Liver (tissue), 9 donors: Measurements from ENCODE around the gene USP16. TPM values are rescaled to one million over a fixed set of nuclear protein-coding genes. Genes with fewer than 3 reads are reported as not detected.

Source experiments
- DNase-seq: peaks from one replicate; pipeline ENCODE4 v3.0.0-alpha.2; 2017; ENCODE audit warnings: low spot score
- H3K27ac ChIP-seq, 2 donors: one replicate each; pipeline ENCODE4 v1.7.0; 2013; ENCODE audit warnings: inconsistent platforms in 2 of 2, low read length in 2 of 2, control low read depth in 1 of 2, low read depth in 1 of 2, mild to moderate bottlenecking in 1 of 2
- H3K27me3 ChIP-seq, 4 donors: one replicate each; pipeline versions ENCODE4 v1.6.1 to v1.7.0; 2013; ENCODE audit warnings: low read length in 3 of 4, inconsistent platforms in 1 of 4, mild to moderate bottlenecking in 1 of 4, moderate library complexity in 1 of 4; ENCODE audit not compliant: control insufficient read depth in 4 of 4, insufficient read depth in 4 of 4
- H3K36me3 ChIP-seq, 4 donors: one replicate each; pipeline versions ENCODE4 v1.6.1 to v1.7.0; 2013; ENCODE audit warnings: low read length in 3 of 4, mild to moderate bottlenecking in 3 of 4, low read depth in 1 of 4, moderate library complexity in 1 of 4; ENCODE audit not compliant: control insufficient read depth in 4 of 4, insufficient read depth in 3 of 4
- H3K4me1 ChIP-seq, 4 donors: one replicate each; pipeline versions ENCODE4 v1.6.1 to v1.7.0; 2013; ENCODE audit warnings: low read length in 3 of 4, mild to moderate bottlenecking in 3 of 4, moderate library complexity in 1 of 4; ENCODE audit not compliant: control insufficient read depth in 4 of 4, insufficient read depth in 4 of 4
- H3K4me3 ChIP-seq, 3 donors: one replicate each; pipeline versions ENCODE4 v1.6.1 to v1.7.0; 2013; ENCODE audit warnings: low read length in 3 of 3, control low read depth in 1 of 3, low read depth in 1 of 3, mild to moderate bottlenecking in 1 of 3
- H3K9ac ChIP-seq, 2 donors: one replicate each; pipeline ENCODE4 v1.7.0; 2013; ENCODE audit warnings: low read length in 2 of 2, mild to moderate bottlenecking in 2 of 2, moderate library complexity in 2 of 2, control low read depth in 1 of 2, low read depth in 1 of 2
- H3K9me3 ChIP-seq, 4 donors: one replicate each; pipeline versions ENCODE4 v1.6.1 to v1.7.0; 2013; ENCODE audit warnings: low read length in 3 of 4; ENCODE audit not compliant: control insufficient read depth in 4 of 4
- ATF3 ChIP-seq: IDR thresholded peaks from 2 replicates; pipeline ENCODE4 v1.6.1; 2016; ENCODE audit warnings: antibody characterized with exemption
- CTCF ChIP-seq: fragments of 150-350 bp; IDR thresholded peaks from 2 replicates; pipeline ENCODE4 v1.5.1; 2017; ENCODE audit warnings: improper control_type of control experiment, low read depth, low read length; ENCODE audit not compliant: missing input control
- EGR1 ChIP-seq, 2 donors: IDR thresholded peaks; 2 replicates each; pipeline ENCODE4 v1.6.1; 2016 to 2018; ENCODE audit warnings: antibody characterized with exemption in 2 of 2, low read depth in 2 of 2
- FOXA1 ChIP-seq: IDR thresholded peaks from 2 replicates; pipeline ENCODE4 v1.6.1; 2016; ENCODE audit warnings: antibody characterized with exemption
- FOXA2 ChIP-seq: IDR thresholded peaks from 2 replicates; pipeline ENCODE4 v1.6.1; 2016; ENCODE audit warnings: antibody characterized with exemption
- GABPA ChIP-seq, 2 donors: IDR thresholded peaks in 1 of 2; conservative IDR thresholded peaks in 1 of 2; 2 replicates each; pipeline ENCODE4 v1.6.1; 2016; ENCODE audit warnings: antibody characterized with exemption in 2 of 2, mild to moderate bottlenecking in 1 of 2, moderate library complexity in 1 of 2
- HNF4A ChIP-seq, 2 donors: conservative IDR thresholded peaks; 2 replicates each; pipeline ENCODE4 v1.6.1; 2016; ENCODE audit warnings: antibody characterized with exemption in 2 of 2, mild to moderate bottlenecking in 2 of 2
- HNF4G ChIP-seq: IDR thresholded peaks from 2 replicates; pipeline ENCODE4 v1.6.1; 2016; ENCODE audit warnings: antibody characterized with exemption
- JUND ChIP-seq, 2 donors: IDR thresholded peaks; 2 replicates each; pipeline ENCODE4 v1.6.1; 2016; ENCODE audit warnings: antibody characterized with exemption in 2 of 2
- MAX ChIP-seq: IDR thresholded peaks from 2 replicates; pipeline ENCODE4 v1.6.1; 2016; ENCODE audit warnings: antibody characterized with exemption
- NR2F2 ChIP-seq: IDR thresholded peaks from 2 replicates; pipeline ENCODE4 v1.6.1; 2016; ENCODE audit warnings: antibody characterized with exemption
- RAD21 ChIP-seq, 2 donors: IDR thresholded peaks; 2 replicates each; pipeline ENCODE4 v1.6.1; 2016; ENCODE audit warnings: antibody characterized with exemption in 2 of 2, mild to moderate bottlenecking in 2 of 2
- REST ChIP-seq: IDR thresholded peaks from 2 replicates; pipeline ENCODE4 v1.6.1; 2016; ENCODE audit warnings: antibody characterized with exemption, mild to moderate bottlenecking
- RXRA ChIP-seq, 2 donors: IDR thresholded peaks; 2 replicates each; pipeline ENCODE4 v1.6.1; 2017 to 2018; ENCODE audit warnings: antibody characterized with exemption in 2 of 2, mild to moderate bottlenecking in 1 of 2
- SP1 ChIP-seq: IDR thresholded peaks from 2 replicates; pipeline ENCODE4 v1.6.1; 2018; ENCODE audit warnings: antibody characterized with exemption, mild to moderate bottlenecking
- TAF1 ChIP-seq: conservative IDR thresholded peaks from 2 replicates; pipeline ENCODE4 v1.6.1; 2016; ENCODE audit warnings: antibody characterized with exemption, mild to moderate bottlenecking
- YY1 ChIP-seq: IDR thresholded peaks from 2 replicates; pipeline ENCODE4 v1.6.1; 2016; ENCODE audit warnings: antibody characterized with exemption, mild to moderate bottlenecking
- ZBTB33 ChIP-seq: IDR thresholded peaks from 2 replicates; pipeline ENCODE4 v1.6.1; 2016; ENCODE audit warnings: antibody characterized with exemption
- WGBS: extraction: QIAGEN DNeasy Blood & Tissue Kit; methylation state at CpG from one replicate; pipeline ENCODE4 v1.1.7; 2013; 5-methylcytosine and 5-hydroxymethylcytosine counted together
- polyA plus RNA-seq, 2 donors: library from polyadenylated mRNA; stranded (reverse) in 1 of 2; unstranded in 1 of 2; fragments of 200-250 nt in 1 of 2; fragments of >200 nt in 1 of 2; fragmentation: Nextera tagmentation in 1 of 2; extraction: Ambion mirVana in 1 of 2; gene quantifications; one replicate each; pipeline versions ENCODE4 v1.2.1 to v1.2.3, GENCODE V29; 2013 to 2015
- total RNA-seq, 2 donors: library from RNA; depleted of rRNA; stranded (reverse); fragments of >200 nt; gene quantifications; one replicate each; pipeline ENCODE4 v1.2.3, GENCODE V29; 2014
- donor health status: healthy.
- donor health status: healthy.
- donor health status: healthy.
- donor health status: healthy.
- donor health status: healthy.

Gene USP16
- total and polyA plus RNA-seq, 4 donors = 13.3 to 45.3 (median 18.1) TPM

GRCh38 chr21:29096218-29097015, 71.9 kb downstream of the USP16 start:
- 83% methylated on average over 8 of the region's 8 CpGs for WGBS
- Histone ChIP-seq H3K36me3 (no peaks in the 10 kb centered on the region), H3K4me3 (no peak overlapping the region), H3K9ac (no peak overlapping the region), H3K9me3 (no peaks in the 10 kb centered on the region), H3K27me3 (no peaks in the 10 kb centered on the region), H3K27ac (no peak overlapping the region), H3K4me1 (peaks cover 0 to 14% (median 5%) of the 10 kb centered on the region in 4 donors)
- no peak for DNase-seq
- TF ChIP-seq MAX (no peak), CTCF (no peak), HNF4G (no peak), REST (no peak), RXRA (IDR thresholded peaks at IDR 0.05) (no peak), EGR1 (IDR thresholded peaks at IDR 0.05; ENCODE audit: low read depth in 2 of 2) (no peak), FOXA1 (no peak), JUND (IDR thresholded peaks at IDR 0.05) (no peak), RAD21 (IDR thresholded peaks at IDR 0.05) (no peak), ZBTB33 (no peak), SP1 (no peak), YY1 (no peak), TAF1 (no peak), GABPA (IDR thresholded peaks at IDR 0.05 in 1 of 2, conservative IDR thresholded peaks at IDR 0.05 in 1 of 2) (no peak), HNF4A (conservative IDR thresholded peaks at IDR 0.05) (no peak), ATF3 (no peak), NR2F2 (no peak), FOXA2 (no peak)
